NCI-H510A (cell line): ENCODE results near the gene RADIL.

Experiments used
- DNase-seq: peaks from one replicate; lab custom pipeline; 2025; lab: John Stamatoyannopoulos, UW

The RADIL gene

DNA sequence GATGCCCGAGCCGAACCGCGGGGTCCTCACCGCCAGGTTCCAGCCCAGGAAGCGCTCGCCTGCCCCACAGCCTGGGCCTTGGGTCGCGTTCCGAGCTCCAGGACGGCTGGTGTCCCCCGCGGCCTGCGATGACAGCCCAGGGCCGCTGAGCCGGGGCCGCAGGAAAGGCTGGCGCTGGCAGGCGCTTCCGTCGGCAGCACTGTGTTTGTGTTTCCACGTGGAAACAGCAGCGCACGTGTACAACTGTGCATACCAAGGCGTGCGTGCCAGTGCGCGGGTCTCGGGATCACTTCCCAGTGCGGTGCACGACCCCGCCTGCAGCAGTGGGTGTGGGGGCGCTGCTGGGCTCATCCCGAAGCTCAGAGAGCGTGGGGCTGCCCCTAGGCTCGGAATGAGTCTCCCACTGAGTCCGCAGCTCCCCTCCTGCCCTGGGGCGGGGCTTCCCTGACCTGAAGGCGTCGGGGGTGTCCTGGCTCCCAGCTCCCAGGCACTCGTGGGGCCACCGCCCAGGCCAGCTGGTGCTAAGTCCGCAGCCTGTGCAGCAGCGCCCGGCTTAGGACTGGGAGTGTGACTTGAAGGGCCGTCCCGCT lies 90.9 kb downstream of the RADIL start:
- no peak for DNase-seq

DNA sequence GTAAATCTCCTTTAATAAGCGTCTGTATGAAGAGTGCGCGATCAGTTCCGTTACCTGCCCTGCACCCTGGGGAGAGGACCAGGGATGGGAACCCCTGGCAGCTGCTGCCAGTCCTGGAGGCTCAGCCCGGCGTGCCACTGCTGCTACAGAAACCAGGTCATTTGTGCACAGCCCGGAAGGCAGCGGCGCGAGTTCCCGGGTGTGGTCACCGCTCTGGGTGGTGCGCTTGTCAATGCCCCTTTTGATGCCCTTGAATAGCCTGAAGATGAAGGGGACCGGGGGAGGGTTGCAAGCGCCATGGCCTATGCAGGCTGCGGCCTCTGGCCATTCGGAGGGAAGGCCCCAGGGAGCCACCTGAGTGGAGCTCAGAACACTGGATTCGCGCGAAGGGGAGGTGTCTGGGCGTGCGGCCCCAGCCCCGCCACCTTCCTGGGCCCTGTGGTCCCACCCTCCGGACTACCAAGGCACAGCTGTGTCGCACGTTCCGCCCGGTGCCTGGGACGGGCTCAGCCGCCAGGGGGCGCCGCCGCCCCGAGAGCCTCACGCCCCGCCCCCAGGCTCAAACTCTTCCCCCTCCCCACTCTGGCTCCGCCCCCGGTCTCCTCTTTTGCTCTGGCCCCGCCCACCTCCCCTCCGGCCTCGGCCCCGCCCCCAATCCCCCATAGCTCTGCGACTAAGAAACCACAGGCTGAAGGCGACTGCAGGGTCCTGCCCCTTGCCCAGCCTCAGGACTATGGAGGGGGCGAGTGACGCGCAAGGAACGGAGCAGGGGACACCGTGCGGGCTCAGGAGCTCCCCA lies 91.6 kb downstream of the RADIL start:
- DNase-seq: no peak

DNA sequence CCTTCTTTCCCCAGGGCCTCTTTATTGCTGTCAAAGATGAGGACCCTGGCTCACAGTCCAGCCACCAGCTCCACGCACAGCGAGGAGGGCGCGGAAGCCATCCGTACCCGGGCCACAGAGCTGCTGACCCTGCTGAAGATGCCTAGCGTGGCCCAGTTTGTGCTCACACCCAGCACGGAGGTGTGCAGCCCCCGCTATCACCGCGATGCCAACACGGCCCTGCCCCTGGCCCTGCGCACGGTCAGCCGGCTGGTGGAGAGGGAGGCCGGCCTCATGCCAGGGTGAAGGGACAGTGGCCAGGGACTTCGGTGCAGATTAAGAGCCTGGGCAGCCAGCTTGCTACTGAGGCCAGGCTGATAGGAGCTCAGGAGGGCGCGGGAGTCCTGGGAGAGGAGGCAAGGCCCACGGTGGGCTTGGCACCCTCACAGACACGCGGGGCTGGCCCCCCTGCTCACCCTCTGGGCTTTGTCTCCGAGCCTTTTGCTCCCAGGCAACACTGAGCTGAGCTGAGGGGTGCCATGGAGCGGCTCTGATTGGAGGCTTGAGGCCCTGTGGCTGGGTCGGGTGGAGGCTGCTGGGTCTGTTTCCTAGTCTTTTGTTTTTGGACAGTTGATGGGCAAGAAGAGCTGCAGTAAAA lies 92.3 kb downstream of the RADIL start:
- no peak for DNase-seq

DNA sequence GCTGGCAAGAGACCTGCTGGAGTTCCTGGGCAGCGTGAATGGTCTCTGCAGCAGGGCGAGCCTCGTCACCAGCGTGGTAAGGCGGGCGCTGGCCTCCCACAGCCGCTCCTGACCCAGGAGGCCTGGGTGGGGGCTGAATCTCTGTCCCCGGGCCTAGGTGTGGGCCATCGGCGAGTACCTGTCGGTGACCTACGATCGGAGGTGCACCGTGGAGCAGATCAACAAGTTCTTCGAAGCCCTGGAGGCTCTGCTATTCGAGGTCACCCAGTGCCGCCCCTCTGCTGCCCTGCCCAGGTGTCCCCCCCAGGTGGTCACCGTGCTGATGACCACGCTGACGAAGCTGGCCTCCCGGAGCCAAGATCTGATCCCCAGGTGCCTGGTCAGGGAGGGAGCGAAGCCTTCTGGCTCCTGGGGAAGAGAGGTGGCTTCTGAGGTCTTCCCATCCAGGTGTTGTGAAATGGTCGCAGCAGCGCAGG lies 93.0 kb downstream of the RADIL start:
- DNase-seq: no peak

DNA sequence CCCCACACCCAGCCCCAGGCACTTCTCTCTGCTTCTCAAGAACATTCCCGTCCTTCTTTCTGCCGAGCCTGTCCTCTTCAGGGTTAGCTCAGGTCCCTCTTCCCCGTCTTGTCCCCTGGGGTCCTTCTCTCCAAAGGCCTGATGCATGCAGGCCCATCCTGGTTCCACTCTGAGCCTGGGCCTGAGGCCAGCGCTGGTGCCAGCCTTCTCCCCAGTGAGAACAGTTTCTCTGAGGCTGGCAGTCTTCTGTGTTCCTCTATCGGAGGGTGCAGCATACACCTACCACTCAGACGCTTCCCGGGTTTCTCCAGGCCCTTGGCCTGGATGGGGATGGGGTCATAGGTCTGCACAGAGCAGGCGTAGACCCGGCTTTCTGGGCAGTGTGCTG lies 93.4 kb downstream of the RADIL start:
- DNase-seq: no peak

DNA sequence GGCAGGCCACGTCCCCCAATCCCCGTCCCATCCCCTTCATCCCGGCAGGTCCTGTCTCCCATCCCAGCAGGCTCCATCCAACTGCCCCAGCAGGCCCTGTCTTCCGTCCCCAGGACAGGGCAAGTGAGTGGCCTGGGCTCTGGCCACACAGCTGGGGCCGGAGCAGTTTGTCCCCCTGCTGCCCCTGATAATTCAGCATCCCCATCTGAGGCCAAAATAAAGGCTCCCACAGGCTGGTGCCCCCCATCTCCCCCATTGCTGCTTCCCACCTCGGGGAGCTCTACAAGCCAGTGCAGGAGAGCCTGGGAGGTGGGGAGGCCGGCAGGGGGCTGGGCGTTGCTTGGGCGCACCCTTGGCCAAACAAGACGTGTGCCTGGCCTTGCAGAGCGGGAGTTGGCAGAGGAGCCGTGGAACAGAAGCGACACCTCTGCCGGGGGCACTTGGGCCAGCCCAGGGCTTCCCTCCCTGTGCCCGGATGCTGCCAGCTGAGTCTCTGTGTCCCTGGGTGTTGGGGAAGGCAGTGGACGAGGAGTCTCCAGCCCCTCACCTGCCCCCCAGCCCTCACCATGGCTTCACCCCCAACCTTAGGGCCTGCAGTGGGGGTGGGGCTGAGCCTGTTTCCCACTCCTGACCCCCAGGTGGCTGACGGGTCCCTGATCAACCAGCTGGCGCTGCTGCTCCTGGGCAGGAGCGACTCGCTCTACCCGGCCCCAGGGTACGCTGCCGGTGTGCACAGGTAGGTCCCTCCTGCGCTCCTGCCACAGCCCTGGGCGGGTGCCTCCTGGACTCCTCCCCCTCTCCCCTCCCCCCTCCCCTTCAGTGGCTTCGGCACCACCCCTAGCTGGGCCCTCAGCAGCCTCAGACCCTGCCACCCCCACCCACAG lies 94.1 kb downstream of the RADIL start:
- DNase-seq: no peak

DNA sequence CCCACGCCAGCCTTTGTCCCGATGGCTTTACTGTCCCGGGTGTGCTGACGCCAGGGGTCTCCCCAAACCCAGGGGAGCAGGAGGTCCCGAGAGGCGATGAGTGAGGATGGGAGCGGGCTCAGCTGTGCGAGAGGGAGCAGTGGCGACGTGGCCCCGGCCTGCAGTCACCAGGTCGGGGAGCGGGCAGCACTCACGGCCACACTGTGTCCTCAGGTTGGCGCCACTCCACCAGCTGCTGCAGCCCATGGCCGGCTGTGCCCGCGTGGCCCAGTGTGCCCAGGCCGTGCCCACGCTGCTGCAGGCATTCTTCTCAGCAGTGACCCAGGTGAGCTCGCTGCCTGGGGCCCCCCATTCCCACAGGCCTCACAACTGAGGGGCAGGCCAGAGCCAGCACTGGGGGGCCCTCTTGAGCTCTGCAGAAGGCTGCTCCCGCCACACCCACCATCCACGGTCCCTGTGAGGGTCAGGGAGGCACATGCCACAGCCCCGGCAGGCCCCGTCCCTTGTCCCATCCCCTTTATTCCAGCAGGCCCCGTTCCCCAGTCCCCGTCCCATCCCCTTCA lies 94.8 kb downstream of the RADIL start:
- DNase-seq: no peak

DNA sequence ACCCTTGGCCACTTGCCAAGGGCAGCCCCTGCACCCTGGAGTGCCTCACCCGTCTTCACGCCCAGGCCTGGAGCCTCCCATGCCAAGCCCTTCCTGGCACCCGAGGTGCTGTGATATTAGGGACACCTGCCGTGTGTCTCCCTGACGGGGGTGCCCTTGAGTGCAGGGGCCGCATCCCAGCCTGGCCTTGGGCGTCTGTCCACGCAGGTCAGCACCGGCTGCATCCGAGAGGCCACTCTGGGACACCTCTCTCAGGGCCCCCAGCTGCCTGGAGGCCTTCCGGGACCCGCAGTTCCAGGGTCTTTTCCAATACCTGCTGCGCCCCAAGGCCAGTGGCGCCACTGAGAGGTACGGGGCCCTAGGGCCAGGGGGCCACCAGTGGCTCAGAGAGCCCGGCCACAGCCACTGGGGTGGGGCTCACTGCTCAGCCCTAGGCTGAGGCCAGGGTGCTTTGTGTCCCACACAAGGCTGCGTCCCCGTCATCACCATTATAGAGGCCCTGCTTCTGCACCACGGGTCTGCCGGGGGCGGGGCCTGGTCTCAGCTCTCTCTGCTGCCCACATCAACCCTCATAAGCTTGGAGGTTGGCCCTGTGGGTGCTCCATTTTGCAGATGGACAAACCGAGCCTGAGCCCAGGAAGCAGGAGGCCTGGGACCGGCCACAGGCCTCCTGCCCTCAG lies 95.4 kb downstream of the RADIL start:
- no peak for DNase-seq

DNA sequence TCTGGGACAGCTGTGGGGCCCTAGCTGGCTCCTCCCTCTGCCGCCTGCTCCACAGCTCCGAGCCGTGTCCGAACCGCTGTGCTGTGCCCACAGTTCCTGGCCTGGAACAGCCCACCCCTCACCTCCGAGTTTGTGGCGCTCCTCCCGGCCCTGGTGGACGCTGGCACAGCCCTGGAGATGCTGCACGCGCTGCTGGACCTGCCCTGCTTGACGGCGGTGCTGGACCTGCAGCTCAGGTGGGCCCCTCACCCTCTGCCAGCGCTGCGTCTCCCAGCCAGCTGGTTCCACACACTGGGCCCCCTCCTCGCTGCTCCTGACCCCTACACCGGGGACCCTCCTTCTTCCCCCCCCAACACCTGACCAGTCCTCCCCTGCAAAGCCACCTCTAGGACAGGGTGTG lies 96.0 kb downstream of the RADIL start:
- DNase-seq: no peak

DNA sequence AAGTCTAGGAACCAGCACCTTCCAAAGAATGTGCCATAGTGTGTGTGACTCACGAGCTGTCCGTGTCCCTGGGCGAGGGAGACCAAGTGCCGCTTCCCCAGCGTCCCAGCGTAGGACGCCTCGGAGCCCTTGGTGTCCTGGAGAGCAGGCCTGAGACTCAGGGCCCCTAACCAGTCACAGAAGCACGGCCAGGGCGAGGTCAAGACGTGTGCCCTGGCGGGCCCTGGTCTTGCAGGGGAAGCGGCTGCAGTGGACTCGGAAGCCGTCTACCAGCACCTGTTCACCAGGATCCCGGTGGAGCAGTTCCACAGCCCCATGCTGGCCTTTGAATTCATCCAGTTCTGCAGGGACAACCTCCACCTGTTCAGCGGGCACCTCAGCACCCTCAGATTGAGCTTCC lies 97.5 kb downstream of the RADIL start:
- no peak for DNase-seq

DNA sequence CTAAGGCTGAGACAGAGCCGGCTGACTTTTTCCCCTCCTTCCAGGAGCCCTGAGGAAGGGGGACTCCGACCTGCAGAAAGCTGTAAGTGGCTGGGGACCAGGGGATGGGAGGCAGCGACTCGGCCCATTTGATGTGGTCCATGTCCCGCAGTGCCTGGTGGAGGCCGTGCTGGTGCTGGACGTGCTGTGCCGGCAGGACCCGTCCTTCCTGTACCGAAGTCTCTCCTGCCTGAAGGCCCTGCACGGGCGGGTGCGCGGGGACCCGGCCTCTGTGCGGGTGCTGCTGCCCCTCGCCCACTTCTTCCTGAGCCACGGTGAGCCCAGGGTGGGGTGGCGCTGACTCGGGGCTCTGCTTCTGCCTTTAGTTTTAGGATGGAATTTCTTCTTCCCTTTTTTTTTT lies 98.1 kb downstream of the RADIL start:
- DNase-seq: no peak

DNA sequence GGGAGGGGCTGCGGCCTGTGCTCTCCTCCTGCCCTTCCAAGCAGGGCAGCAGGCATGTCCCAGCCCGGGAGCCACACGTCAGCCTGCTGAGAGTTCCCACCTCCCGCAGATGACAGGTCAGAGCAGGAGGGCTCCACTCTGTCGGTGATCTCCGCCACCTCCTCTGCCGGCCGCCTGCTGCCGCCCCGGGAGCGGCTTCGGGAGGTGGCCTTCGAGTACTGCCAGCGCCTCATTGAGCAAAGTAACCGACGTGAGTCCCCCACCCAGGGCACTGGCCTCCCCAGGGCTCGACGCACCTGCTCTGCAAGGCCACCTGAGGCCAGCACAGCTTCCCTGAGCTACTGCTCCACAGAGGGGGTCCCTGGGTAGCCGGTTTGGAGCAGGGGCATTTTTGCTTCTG lies 98.7 kb downstream of the RADIL start:
- DNase-seq: no peak

DNA sequence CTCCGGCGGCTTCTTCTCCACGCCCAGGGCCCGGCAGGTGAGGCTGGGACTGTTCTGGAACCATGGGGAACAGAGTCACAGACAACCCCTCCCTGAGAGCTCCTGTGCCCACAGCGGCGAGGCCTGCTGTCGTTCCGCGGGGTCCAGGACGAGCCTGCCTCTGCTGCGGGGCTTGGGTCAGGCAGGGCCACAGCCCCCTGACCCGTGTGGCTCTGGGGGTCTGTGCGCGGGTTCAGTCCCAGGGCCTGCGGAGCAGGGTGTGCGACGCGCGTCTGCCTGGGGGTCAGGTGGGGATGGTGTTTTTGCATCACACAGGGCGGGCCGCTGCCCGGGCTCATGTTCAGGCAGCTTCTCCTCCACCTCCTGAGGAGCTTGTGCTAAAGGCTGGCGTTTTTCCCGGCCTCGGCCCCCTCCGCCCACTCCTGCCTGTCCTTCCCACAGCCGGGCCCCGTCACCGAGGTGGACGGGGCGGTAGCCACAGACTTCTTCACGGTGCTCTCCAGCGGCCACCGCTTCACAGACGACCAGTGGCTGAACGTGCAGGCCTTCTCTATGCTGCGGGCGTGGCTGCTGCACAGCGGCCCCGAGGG lies 99.7 kb downstream of the RADIL start:
- no peak for DNase-seq

DNA sequence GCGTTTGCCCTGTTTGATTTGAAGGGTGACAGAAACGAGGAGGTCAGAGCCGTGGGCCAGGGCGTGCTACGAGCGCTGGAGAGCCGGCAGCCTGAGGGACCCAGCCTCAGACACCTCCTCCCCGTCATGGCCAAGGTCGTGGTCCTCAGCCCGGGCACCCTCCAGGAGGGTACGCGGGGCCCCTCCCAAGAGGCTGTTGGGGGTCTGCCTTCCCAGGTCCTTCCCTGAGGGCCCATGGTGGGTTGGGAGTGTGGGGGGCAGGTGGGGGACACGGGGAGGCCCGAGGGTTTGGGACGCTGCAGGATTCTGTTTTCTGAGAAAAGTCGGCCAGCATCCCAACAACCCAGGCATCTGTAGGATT lies 100.2 kb downstream of the RADIL start:
- no peak for DNase-seq

DNA sequence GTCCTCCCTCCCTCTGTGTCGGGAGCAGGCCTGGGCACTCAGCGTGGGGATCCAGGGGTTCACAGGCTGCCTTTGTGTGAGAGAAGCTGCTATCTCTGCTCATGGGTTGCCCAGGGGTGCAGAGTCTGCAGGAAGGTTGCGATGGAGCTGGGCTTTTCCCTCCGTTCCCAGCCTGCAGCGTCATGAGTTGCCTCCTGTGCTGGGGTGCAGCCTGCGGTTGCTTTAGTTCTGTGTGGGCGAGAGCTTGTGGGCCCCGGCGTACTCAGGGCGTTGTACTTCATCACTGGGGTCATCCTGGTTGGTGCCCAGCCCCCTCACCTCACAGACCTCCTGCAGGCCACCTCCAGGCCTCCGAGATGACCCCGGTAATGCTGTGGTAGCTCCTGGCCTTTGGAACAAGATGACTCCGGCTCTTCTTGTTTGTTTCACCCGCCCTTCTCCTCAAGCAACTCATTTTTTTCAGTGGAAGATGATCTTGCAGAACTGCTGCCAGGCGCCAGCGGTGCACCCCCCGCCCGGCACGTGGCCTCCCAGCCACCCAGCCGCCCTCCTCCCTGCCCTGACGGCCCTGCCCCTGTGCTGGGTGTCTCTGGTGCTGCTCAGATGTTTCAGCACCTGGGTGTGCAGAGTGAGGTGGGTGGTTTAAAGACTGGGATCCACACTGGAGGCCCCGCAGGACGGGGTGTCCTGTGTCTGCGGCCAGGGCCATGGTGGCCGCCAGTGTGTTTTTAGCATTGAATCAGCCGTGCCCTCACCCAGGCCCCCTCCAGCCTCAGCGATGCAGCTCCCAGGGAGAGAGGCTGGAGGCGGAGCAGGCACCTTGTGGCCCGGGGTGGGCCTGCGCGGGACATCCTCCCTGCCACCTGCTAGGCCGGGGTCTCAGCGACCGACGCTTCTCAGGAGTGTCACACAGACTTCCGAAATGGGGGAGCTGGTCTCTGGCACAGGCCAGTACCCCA lies 100.9 kb downstream of the RADIL start:
- DNase-seq: no peak

DNA sequence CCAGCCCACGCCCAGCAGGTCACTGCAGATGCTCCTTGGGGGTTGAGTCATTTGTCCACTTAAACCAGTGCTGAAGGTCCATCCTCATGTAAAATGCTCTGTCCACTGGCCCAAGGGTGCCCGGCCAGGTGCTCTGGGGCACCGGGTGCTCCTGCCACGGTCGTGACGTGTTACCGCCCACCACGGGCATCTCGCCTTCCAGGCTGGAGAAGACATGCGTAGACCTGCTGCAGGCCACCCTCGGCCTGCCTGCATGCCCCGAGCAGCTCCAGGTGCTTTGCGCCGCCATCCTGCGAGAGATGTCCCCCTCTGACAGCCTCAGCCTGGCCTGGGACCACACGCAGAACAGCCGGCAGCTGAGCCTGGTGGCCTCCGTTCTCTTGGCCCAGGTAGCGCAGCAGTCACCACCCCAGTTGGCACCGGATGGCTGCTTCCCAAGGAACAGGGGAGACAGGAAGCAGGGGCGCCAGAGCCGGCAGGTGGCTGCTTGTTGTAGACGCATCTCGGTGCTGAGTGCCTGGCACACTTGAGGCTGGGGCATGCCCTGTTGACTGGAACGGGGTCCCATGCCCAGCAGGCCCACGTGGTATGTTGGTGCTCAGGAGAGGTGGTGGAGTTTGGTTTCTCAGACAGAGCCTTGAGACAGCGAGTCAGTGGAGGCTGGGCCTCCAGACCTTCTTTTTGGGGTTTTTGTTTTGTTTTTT lies 102.0 kb downstream of the RADIL start:
- no peak for DNase-seq

DNA sequence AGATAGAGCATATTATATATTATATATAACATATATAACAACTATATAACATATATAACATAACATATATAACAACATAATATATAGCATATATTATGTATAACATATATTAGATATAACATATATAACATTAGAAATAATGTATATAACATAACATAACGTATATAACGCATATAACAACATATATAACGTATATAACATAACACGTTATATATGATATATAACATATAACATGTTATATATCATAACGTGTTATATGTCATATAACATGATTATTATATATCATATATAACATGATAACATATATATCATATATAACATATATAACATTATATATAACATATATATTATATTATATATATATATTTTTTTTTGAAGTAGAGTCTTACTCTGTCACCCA lies 104.4 kb downstream of the RADIL start:
- no peak for DNase-seq

DNA sequence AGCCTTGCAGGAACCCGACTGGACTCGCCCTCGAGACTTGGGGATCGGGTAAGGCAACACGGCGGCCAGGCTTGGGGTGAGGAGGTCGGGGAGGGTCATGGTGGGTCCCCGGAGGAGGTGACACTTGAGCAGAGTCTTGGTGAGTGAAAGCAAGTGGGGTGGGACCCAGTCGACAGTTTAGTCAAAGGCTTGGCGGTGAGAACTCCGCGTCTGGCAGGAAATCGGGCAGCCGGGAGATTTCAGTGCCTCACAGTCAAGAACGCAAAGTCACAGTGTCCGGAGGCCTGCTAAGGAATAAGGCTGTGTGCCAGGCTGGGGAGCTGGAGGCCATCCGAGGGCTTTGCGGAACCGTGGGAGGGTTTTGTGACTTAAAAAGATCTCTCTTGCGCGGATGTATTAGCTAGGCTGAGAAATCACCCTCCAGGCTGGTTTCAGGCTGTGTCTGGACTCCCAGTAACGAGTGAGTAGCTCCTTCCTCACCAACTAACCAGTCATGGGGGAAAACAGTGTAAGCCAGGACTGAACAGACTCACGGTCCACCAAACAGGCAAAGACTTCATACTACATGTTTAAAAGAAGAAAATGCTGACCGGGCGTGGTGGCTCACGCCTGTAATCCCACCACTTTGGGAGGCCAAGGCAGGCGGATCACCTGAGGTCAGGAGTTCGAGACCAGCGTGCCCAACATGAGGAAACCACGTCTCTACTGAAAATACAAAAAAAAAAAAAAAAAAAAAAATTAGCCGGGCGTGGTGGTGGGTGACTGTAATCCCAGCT lies 107.5 kb downstream of the RADIL start:
- DNase-seq: no peak
